GM21390 (cell line): ENCODE data around the gene BACE2.
"Not testable (repeated sequence)": the region's sequence is repeated elsewhere in the genome, so short reads cannot be mapped to it uniquely, and the experiment has no call there.

ENCODE experiments used
- ATAC-seq: cut with Tn5 transposase; IDR thresholded peaks from one replicate; pipeline ENCODE4 v1.9.1; 2021; ENCODE audit not compliant: unreplicated experiment

BACE2 gene

GRCh38 chr21:41182547-41182946, 14.6 kb downstream of the BACE2 start:
- ATAC-seq: no peak

- no peak for ATAC-seq
These were observed 15.6 kb downstream of the BACE2 start for GRCh38 chr21:41183575-41183974.

GRCh38 chr21:41185802-41186201, 17.8 kb downstream of the BACE2 start:
- no peak for ATAC-seq

GRCh38 chr21:41186755-41187536, 19.0 kb downstream of the BACE2 start:
- ATAC-seq: no peak

- ATAC-seq: no peak
These were observed 19.6 kb downstream of the BACE2 start for GRCh38 chr21:41187537-41188025.

GRCh38 chr21:41188486-41189149, 20.7 kb downstream of the BACE2 start:
- ATAC-seq: no peak

- no peak for ATAC-seq
These were observed 21.3 kb downstream of the BACE2 start for GRCh38 chr21:41189150-41189745.

GRCh38 chr21:41192552-41192951, 24.6 kb downstream of the BACE2 start:
- not testable (repeated sequence) for ATAC-seq

- ATAC-seq: no peak
These were observed 27.4 kb downstream of the BACE2 start for GRCh38 chr21:41195311-41195710.

- no peak for ATAC-seq
These were observed 29.0 kb downstream of the BACE2 start for GRCh38 chr21:41196993-41197392.

GRCh38 chr21:41197582-41197981, 29.6 kb downstream of the BACE2 start:
- ATAC-seq: no peak

GRCh38 chr21:41198647-41199046, 30.7 kb downstream of the BACE2 start:
- ATAC-seq: not testable (repeated sequence)

- no peak for ATAC-seq
These were observed 31.2 kb downstream of the BACE2 start for GRCh38 chr21:41199123-41199522.

GRCh38 chr21:41199588-41199987, 31.6 kb downstream of the BACE2 start:
- ATAC-seq: no peak

GRCh38 chr21:41201385-41201784, 33.4 kb downstream of the BACE2 start:
- ATAC-seq: no peak

GRCh38 chr21:41204736-41205135, 36.8 kb downstream of the BACE2 start:
- no peak for ATAC-seq

GRCh38 chr21:41207401-41208375, 39.7 kb downstream of the BACE2 start:
- ATAC-seq: no peak

GRCh38 chr21:41208376-41208763, 40.4 kb downstream of the BACE2 start:
- ATAC-seq: no peak

GRCh38 chr21:41209016-41209619, 41.2 kb downstream of the BACE2 start:
- no peak for ATAC-seq

GRCh38 chr21:41210426-41211059, 42.6 kb downstream of the BACE2 start:
- ATAC-seq: no peak
